Measurements from ENCODE around the gene SPEG.

The SPEG gene

GRCh38 chr2:219517954-219518778 is 83.5 kb downstream of the SPEG start:
- DNase-seq, result no peak

- DNase-seq, result no peak
Measured at GRCh38 chr2:219519526-219519916, 84.9 kb downstream of the SPEG start.

- peak in 1 of 3 experiments; percentile 23 for DNase-seq
Measured at GRCh38 chr2:219520079-219520478, 85.4 kb downstream of the SPEG start.

- peak in 2 of 3 experiments; percentile 33 to 49 for DNase-seq
Measured at GRCh38 chr2:219521066-219521880, 86.6 kb downstream of the SPEG start.

GRCh38 chr2:219522111-219523030 is 87.7 kb downstream of the SPEG start:
- peak; percentile 1 to 67 (median 57) for DNase-seq

GRCh38 chr2:219523031-219523671 is 88.5 kb downstream of the SPEG start:
- DNase-seq, result peak in 1 of 3 experiments; percentile 61

GRCh38 chr2:219524817-219525216 is 90.2 kb downstream of the SPEG start:
- no peak for DNase-seq

- peak in 2 of 3 experiments; percentile 50 to 70 for DNase-seq
Measured at GRCh38 chr2:219525533-219526232, 91.0 kb downstream of the SPEG start.

- peak in 2 of 3 experiments; percentile 34 to 59 for DNase-seq
Measured at GRCh38 chr2:219526320-219527075, 91.9 kb downstream of the SPEG start.

GRCh38 chr2:219527076-219527394 is 92.4 kb downstream of the SPEG start:
- DNase-seq, result peak in 2 of 3 experiments; percentile 51 to 77

GRCh38 chr2:219527472-219527871 is 92.8 kb downstream of the SPEG start:
- DNase-seq, result no peak

- peak; percentile 53 to 88 (median 75) for DNase-seq
Measured at GRCh38 chr2:219530048-219530963, 95.7 kb downstream of the SPEG start.

GRCh38 chr2:219531639-219532377 is 97.2 kb downstream of the SPEG start:
- no peak for DNase-seq

- DNase-seq, result peak in 1 of 3 experiments; percentile 7
Measured at GRCh38 chr2:219532378-219532649, 97.7 kb downstream of the SPEG start.

- peak in 1 of 3 experiments; percentile 10 for DNase-seq
Measured at GRCh38 chr2:219533930-219534661, 99.5 kb downstream of the SPEG start.

- DNase-seq, result no peak
Measured at GRCh38 chr2:219536425-219536824, 101.8 kb downstream of the SPEG start.

- no peak for DNase-seq
Measured at GRCh38 chr2:219536967-219537366, 102.3 kb downstream of the SPEG start.
